HG02884 (cell line): ENCODE data around the gene MDFI.

ENCODE experiments used
- ATAC-seq: cut with Tn5 transposase; IDR thresholded peaks from one replicate; pipeline ENCODE4 v1.9.1; 2021; ENCODE audit warnings: mild to moderate bottlenecking, moderate library complexity; ENCODE audit not compliant: unreplicated experiment

MDFI gene

DNA sequence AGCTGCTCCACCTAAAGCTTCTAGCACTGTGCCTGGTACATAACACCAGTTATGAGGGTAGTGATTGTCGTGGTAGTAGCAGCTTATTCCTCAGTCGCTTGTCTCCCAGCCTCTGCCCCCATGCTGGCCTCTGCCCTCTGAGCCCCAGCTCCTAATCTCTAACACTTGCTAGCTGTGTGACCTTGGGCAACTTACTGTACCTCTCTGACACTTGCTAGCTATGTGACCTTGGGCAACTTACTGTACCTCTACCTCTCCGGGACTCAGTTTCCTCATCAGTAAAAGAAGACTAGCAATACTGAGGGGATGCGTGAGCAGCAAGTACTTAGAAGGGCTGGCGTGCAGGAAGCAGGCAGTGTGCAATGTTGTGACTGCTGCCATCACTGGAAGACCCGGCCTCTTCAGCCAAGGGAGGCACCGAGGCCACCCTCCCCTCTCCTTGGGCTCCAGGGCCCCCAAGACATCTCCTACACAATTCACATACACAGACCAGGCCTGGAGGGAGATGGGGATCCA lies 9.9 kb downstream of the MDFI start:
- ATAC-seq = no peak

- ATAC-seq = no peak
These were observed 10.7 kb downstream of the MDFI start for GRCh38 chr6:41648921-41649320.

DNA sequence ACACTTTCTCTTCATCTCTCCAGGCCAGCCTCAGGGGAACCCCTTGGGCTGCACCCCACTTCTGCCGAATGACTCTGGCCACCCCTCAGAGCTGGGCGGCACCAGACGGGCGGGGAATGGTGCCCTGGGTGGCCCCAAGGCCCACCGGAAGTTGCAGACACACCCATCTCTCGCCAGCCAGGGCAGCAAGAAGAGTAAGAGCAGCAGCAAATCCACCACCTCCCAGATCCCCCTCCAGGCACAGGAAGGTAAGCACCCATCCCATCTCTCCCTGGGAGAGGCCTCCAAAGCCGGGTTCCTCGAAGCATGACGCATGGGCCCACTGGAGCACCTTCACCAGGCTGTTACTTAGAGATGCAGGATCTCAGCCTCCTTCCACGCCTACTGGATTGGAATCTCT lies 11.3 kb downstream of the MDFI start:
- ATAC-seq = no peak

GRCh38 chr6:41650120-41650519 lies 11.9 kb downstream of the MDFI start:
- ATAC-seq = no peak

- ATAC-seq = no peak
These were observed 13.1 kb downstream of the MDFI start for GRCh38 chr6:41651246-41651961.

- ATAC-seq = no peak
These were observed 13.8 kb downstream of the MDFI start for GRCh38 chr6:41651962-41652657.

DNA sequence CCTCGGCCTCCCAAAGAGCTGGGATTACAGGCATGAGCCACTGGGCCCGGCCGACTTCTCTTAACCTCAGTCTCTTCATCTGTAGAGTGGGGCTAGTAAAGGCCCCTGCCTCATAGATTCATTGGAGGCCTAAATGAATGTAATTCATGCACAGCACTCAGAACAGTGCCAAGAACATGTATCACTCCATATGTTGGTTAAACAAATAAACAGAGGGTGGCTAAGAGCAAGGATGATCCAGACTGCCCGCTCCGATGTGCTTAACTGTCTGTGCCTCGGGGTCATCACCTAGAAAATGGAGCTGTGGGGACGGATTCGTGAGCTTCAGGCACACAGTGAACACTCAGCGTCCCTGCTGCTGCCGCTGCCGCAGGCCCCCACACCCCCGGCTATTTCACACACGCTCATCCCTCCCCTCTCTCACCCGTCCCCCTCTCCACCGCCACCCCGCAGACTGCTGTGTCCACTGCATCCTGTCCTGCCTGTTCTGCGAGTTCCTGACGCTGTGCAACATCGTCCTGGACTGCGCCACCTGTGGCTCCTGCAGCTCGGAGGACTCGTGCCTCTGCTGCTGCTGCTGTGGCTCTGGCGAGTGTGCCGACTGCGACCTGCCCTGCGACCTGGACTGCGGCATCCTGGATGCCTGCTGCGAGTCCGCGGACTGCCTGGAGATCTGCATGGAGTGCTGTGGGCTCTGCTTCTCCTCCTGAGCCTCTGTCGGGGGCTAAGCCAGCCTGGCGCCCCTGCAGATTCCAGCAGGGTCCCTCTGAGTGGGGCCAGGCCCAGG lies 14.8 kb downstream of the MDFI start:
- ATAC-seq = no peak

DNA sequence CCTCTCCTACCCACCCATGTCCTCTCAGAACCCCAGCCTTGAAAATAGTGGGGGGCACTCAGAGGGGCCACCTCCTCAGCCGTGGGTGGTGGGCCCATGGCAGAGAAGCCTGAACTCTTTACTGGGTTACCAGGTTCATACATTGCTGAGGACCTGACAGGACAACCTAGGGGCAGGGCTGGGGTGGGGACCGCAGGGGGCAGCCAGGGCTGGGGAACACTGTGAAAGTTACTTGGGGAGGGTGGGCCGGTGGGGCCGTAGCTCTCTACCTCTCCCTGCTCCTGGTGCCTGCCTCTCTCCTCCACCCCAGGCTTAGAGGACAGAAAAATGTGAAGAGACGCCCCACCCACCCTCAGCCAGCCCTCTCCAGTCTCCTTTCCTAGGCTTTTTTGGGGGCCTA lies 15.4 kb downstream of the MDFI start:
- ATAC-seq = no peak

GRCh38 chr6:41654151-41654697 lies 16.0 kb downstream of the MDFI start:
- no peak for ATAC-seq

- ATAC-seq = no peak
These were observed 16.5 kb downstream of the MDFI start for GRCh38 chr6:41654698-41655151.

DNA sequence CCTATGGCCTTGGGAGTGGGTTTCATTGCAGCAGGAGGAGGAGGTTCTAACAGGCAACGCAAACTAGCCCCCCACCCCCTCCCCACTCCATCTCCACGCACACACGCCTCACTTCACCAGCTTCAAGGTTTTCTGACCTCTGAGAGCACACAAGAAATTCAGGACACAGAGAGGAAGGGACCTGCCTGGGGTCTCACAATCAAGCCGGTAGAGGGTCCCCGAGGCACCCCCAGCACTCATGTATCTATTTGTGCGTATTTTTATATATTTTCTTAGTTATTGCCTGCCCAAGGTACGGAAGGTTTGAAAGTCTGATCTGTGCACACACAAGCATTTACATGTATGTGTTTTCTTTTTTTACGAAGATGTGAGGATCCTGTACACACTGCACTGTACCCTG lies 16.9 kb downstream of the MDFI start:
- no peak for ATAC-seq

- no peak for ATAC-seq
These were observed 17.4 kb downstream of the MDFI start for GRCh38 chr6:41655646-41656001.

- ATAC-seq = no peak
These were observed 17.9 kb downstream of the MDFI start for GRCh38 chr6:41656002-41656691.

DNA sequence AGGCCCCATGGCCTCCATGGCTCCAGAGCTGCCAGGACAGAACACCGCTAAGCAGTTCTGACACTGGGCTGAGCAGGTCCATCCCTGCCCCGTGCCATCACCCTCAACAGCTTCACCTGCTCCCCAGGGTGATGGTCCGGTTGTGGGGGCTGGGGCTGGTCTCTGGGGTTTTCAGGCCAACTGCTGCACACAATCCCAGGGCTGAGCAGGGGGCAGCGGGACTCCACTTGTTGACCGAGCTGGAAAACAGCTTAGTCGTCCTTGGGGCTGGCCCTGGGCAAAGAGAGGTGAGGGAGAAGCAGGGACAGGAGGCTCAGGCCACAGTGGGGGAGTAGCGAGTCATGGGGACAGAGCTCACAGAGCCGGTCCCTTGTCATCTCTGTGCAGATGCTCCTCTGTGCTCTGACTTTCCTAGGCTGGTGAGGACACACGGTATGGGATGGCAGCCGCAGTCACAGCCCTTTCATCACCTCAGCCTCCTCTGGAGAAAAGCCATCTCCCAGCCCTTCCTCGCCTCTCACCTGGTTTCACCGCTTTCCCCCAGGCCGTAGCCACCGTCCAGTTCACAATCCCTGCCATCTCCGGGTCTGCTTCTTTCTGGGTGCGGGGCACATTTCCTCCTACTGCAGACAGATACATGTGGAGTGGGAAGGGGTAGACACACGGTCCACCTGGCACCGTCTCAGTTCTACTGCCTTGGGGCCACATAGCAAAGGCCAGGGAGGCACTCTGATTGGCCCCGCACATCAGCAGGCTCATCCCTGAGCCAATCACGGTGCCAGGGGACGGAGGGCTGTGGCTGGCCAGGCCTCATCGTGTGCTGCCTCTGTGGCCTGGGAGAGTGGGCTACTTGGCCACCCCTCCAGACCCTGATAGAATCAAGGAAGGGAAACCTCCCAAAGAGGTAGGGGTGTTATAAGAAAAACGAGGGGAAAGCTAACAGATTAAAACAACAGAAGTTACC lies 19.1 kb downstream of the MDFI start:
- no peak for ATAC-seq

GRCh38 chr6:41658636-41659035 lies 20.4 kb downstream of the MDFI start:
- ATAC-seq = no peak

DNA sequence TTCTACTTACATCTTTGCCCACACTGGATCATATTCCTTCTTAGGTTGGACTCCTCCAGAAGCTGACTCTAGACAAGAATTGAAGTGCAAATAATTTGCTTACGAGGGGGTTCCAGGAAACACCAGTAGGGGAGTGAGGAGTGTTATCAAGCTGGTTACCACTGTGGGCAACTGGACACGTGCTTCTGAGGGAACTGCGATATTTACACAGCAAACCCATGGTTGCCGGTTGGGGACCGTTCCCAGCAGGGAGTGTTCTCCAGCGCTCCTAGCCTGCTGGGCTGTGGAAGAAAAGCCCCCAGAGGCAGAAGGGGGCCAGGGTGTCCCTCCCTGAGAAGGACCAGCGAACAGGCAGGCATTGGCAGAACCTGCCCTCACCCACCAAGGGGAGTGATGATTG lies 21.7 kb downstream of the MDFI start:
- no peak for ATAC-seq

DNA sequence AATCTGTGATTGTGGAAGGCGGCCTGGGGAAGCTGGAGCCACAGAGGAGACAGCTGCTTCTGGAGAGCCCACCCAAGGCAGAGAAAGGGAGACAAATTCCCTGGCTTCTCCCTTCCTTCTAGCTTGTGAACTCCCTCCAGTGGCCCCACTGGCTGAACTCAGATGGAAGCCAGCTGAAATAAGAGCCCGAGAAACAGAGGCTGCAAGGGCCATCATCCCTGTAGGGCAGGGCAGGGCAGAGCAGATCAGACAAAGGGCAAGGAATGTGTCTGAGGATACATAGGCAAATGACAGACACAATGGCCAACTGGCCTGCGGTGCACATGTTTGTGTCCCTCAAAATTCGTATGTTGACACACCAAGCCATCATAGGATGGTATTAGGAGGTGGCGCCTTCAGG lies 25.3 kb downstream of the MDFI start:
- no peak for ATAC-seq

- no peak for ATAC-seq
These were observed 26.0 kb downstream of the MDFI start for GRCh38 chr6:41664271-41664670.

DNA sequence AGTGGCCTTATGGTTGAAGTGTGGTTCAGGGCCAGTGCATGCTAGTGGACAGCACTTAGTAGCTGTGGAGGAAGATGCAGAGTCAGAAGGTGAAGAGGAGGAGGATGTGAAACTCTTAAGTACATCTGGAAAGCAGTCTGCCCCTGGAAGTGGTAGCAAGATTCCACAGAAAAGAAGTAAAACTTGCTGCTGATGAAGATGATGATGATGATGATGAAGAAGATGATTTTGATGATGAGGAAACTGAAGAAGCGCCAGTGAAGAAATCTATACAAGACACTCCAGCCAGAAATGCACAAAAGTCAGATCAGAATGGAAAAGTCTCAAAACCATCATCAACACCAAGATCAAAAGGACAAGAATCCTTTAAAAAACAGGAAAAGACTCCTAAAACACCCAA lies 28.9 kb downstream of the MDFI start:
- ATAC-seq = no peak

DNA sequence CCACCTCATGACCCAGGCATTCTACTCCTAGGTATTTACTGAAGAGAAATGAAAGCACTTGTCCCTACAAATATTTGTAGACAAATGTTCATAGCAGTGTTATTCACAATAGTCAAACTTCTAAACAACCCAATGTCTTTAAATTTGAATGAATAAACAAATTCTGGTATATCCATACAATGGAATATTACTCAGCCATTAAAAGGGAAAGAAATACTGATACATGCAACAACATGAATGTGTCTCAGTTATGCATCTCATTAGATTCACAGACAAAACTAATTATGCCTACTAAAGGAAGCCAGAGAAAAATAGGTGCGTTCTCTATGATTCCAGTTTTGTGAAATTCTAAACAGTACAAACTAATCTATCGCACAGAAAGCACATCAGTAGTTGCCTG lies 30.7 kb downstream of the MDFI start:
- no peak for ATAC-seq
